Neuron (in vitro differentiated cells): ENCODE data around the gene MAP3K9.

Experiments
- H2AFZ ChIP-seq: one replicate; pipeline ENCODE4 v1.6.1; 2013; ENCODE audit warnings: low read depth, mild to moderate bottlenecking, inconsistent platforms, low read length, moderate library complexity
- H3K27me3 ChIP-seq: one replicate; pipeline ENCODE4 v1.6.1; 2013; ENCODE audit warnings: low read length; ENCODE audit not compliant: insufficient read depth
- H3K36me3 ChIP-seq: one replicate; pipeline ENCODE4 v1.6.1; 2013; ENCODE audit warnings: low read length; ENCODE audit not compliant: insufficient read depth
- H3K4me1 ChIP-seq: one replicate; pipeline ENCODE4 v1.6.1; 2013; ENCODE audit warnings: low read length; ENCODE audit not compliant: insufficient read depth
- H3K4me3 ChIP-seq: 2 replicates; pipeline ENCODE4 v1.5.1; 2013; ENCODE audit warnings: mild to moderate bottlenecking, low read length, moderate library complexity
- H3K9me3 ChIP-seq: one replicate; pipeline ENCODE4 v1.6.1; 2013; ENCODE audit warnings: low read length

The MAP3K9 gene

GRCh38 chr14:70811050-70811449 lies 1.7 kb upstream of the MAP3K9 start:
- Histone ChIP-seq H2AFZ (no peak overlapping the region), H3K36me3 (no peaks in the 10 kb centered on the region), H3K4me1 (peaks cover 10% of the 10 kb centered on the region), H3K27me3 (no peaks in the 10 kb centered on the region), H3K9me3 (no peaks in the 10 kb centered on the region), H3K4me3 (no peak overlapping the region)

GRCh38 chr14:70810621-70811020 lies 1.3 kb upstream of the MAP3K9 start:
- no peaks in the 10 kb centered on the region for H3K36me3 ChIP-seq
- H3K4me1 ChIP-seq: peaks cover 10% of the 10 kb centered on the region
- H3K9me3 ChIP-seq: no peaks in the 10 kb centered on the region
- H3K4me3 ChIP-seq: peak overlapping the region; percentile 87
- H2AFZ ChIP-seq: no peak overlapping the region
- no peaks in the 10 kb centered on the region for H3K27me3 ChIP-seq

GRCh38 chr14:70808416-70809224 lies 693 bp downstream of the MAP3K9 start:
- Histone ChIP-seq H3K9me3 (no peaks in the 10 kb centered on the region), H3K27me3 (no peaks in the 10 kb centered on the region), H3K4me3 (peak overlapping the region; percentile 87), H3K4me1 (peaks cover 10% of the 10 kb centered on the region), H3K36me3 (no peaks in the 10 kb centered on the region), H2AFZ (peak overlapping the region; percentile 83)

GRCh38 chr14:70807898-70808415 lies 1.4 kb downstream of the MAP3K9 start:
- peak overlapping the region; percentile 87 for H3K4me3 ChIP-seq
- H2AFZ ChIP-seq: peak overlapping the region; percentile 83
- no peaks in the 10 kb centered on the region for H3K9me3 ChIP-seq
- H3K36me3 ChIP-seq: no peaks in the 10 kb centered on the region
- no peaks in the 10 kb centered on the region for H3K27me3 ChIP-seq
- peaks cover 10% of the 10 kb centered on the region for H3K4me1 ChIP-seq

GRCh38 chr14:70804556-70805162 lies 4.7 kb downstream of the MAP3K9 start:
- no peaks in the 10 kb centered on the region for H3K27me3 ChIP-seq
- H3K4me1 ChIP-seq: peaks cover 7% of the 10 kb centered on the region
- no peak overlapping the region for H2AFZ ChIP-seq
- peaks cover 12% of the 10 kb centered on the region for H3K36me3 ChIP-seq
- H3K4me3 ChIP-seq: no peak overlapping the region
- H3K9me3 ChIP-seq: peaks cover 2% of the 10 kb centered on the region

- Histone ChIP-seq H3K4me3 (no peak overlapping the region), H2AFZ (no peak overlapping the region), H3K9me3 (peaks cover 2% of the 10 kb centered on the region), H3K27me3 (no peaks in the 10 kb centered on the region), H3K4me1 (peaks cover 7% of the 10 kb centered on the region), H3K36me3 (peaks cover 12% of the 10 kb centered on the region)
Observed at GRCh38 chr14:70803321-70804310, 5.7 kb downstream of the MAP3K9 start.

- H3K9me3 ChIP-seq: peaks cover 2% of the 10 kb centered on the region
- H3K4me1 ChIP-seq: no peaks in the 10 kb centered on the region
- no peaks in the 10 kb centered on the region for H3K27me3 ChIP-seq
- peaks cover 12% of the 10 kb centered on the region for H3K36me3 ChIP-seq
- no peak overlapping the region for H2AFZ ChIP-seq
- no peak overlapping the region for H3K4me3 ChIP-seq
Observed at GRCh38 chr14:70802379-70802778, 6.9 kb downstream of the MAP3K9 start.

GRCh38 chr14:70801836-70802235 lies 7.5 kb downstream of the MAP3K9 start:
- H3K4me1 ChIP-seq: no peaks in the 10 kb centered on the region
- H3K4me3 ChIP-seq: no peak overlapping the region
- H2AFZ ChIP-seq: no peak overlapping the region
- peaks cover 2% of the 10 kb centered on the region for H3K9me3 ChIP-seq
- peaks cover 12% of the 10 kb centered on the region for H3K36me3 ChIP-seq
- no peaks in the 10 kb centered on the region for H3K27me3 ChIP-seq

- Histone ChIP-seq H3K4me3 (no peak overlapping the region), H3K27me3 (no peaks in the 10 kb centered on the region), H2AFZ (no peak overlapping the region), H3K9me3 (no peaks in the 10 kb centered on the region), H3K36me3 (peaks cover 12% of the 10 kb centered on the region), H3K4me1 (no peaks in the 10 kb centered on the region)
Observed at GRCh38 chr14:70796551-70796950, 12.8 kb downstream of the MAP3K9 start.

GRCh38 chr14:70794294-70794693 lies 15.0 kb downstream of the MAP3K9 start:
- Histone ChIP-seq H3K36me3 (no peaks in the 10 kb centered on the region), H3K4me3 (no peak overlapping the region), H3K27me3 (no peaks in the 10 kb centered on the region), H2AFZ (no peak overlapping the region), H3K9me3 (no peaks in the 10 kb centered on the region), H3K4me1 (no peaks in the 10 kb centered on the region)

- no peak overlapping the region for H3K4me3 ChIP-seq
- no peaks in the 10 kb centered on the region for H3K27me3 ChIP-seq
- H3K4me1 ChIP-seq: no peaks in the 10 kb centered on the region
- H3K9me3 ChIP-seq: no peaks in the 10 kb centered on the region
- H3K36me3 ChIP-seq: no peaks in the 10 kb centered on the region
- H2AFZ ChIP-seq: no peak overlapping the region
Observed at GRCh38 chr14:70793637-70794036, 15.7 kb downstream of the MAP3K9 start.

- no peaks in the 10 kb centered on the region for H3K36me3 ChIP-seq
- H3K27me3 ChIP-seq: no peaks in the 10 kb centered on the region
- no peak overlapping the region for H2AFZ ChIP-seq
- no peaks in the 10 kb centered on the region for H3K4me1 ChIP-seq
- H3K9me3 ChIP-seq: no peaks in the 10 kb centered on the region
- H3K4me3 ChIP-seq: no peak overlapping the region
Observed at GRCh38 chr14:70792939-70793338, 16.4 kb downstream of the MAP3K9 start.
